SK-N-SH treated with all-trans-retinoic acid at 6 μM for 48 hours (cell line): ENCODE measurements around the gene NRF1.

Experiments used
- ARNTL ChIP-seq: fragments of 450-650 bp; formaldehyde crosslinking; IDR thresholded peaks from 2 replicates; pipeline ENCODE4 v1.5.0; 2020; ENCODE audit warnings: low read depth, mild to moderate bottlenecking, moderate library complexity, borderline replicate concordance
- BACH2 ChIP-seq: fragments of 250-450 bp; sonication (Bioruptor Pico); IDR thresholded peaks from 2 replicates; pipeline ENCODE4 v1.9.0; 2021; ENCODE audit warnings: mild to moderate bottlenecking, borderline replicate concordance
- CSRNP3 ChIP-seq: fragments of 250-450 bp; sonication (Bioruptor Pico); IDR thresholded peaks from 2 replicates; pipeline ENCODE4 v1.5.1; 2021; ENCODE audit warnings: mild to moderate bottlenecking, moderate library complexity
- GLIS3 ChIP-seq: fragments of 250-450 bp; sonication (Bioruptor Pico); IDR thresholded peaks from 2 replicates; pipeline ENCODE4 v1.5.0; 2020; ENCODE audit warnings: mild to moderate bottlenecking, moderate library complexity
- PPARA ChIP-seq: fragments of 250-450 bp; sonication (Bioruptor Pico); IDR thresholded peaks from 2 replicates; pipeline ENCODE4 v1.5.0; 2020; ENCODE audit warnings: mild to moderate bottlenecking, borderline replicate concordance
- SNAI2 ChIP-seq: fragments of 250-450 bp; sonication (Bioruptor Pico); IDR thresholded peaks from 2 replicates; pipeline ENCODE4 v1.5.0; 2020; ENCODE audit warnings: mild to moderate bottlenecking, moderate library complexity
- TCF4 ChIP-seq: fragments of 250-450 bp; sonication (Bioruptor Pico); IDR thresholded peaks from 2 replicates; pipeline ENCODE4 v1.8.0; 2021; ENCODE audit warnings: mild to moderate bottlenecking, moderate library complexity, borderline replicate concordance
- ZFP3 ChIP-seq: fragments of 250-450 bp; sonication (Bioruptor Pico); IDR thresholded peaks from 2 replicates; pipeline ENCODE4 v1.5.0; 2020; ENCODE audit warnings: mild to moderate bottlenecking, moderate library complexity
- ZNF565 ChIP-seq: fragments of 450-650 bp; formaldehyde crosslinking; conservative IDR thresholded peaks from 2 replicates; pipeline ENCODE4 v1.5.0; 2020; ENCODE audit warnings: low read depth, mild to moderate bottlenecking, moderate library complexity
- TF ChIP-seq, protein P1 (sequence below): fragments of 250-450 bp; sonication (Bioruptor Pico); IDR thresholded peaks from 2 replicates; pipeline ENCODE4 v1.8.0; 2020; ENCODE audit warnings: mild to moderate bottlenecking, moderate library complexity, borderline replicate concordance

- TF ChIP-seq BACH2: no peak
- TF ChIP-seq CSRNP3: no peak
- TF ChIP-seq SNAI2 (CRISPR knock-in tag): no peak
- no peak for TF ChIP-seq ZNF565
- no peak for TF ChIP-seq PPARA (CRISPR knock-in tag)
- no peak for TF ChIP-seq ZFP3 (CRISPR knock-in tag)
- TF ChIP-seq, protein P1, sequence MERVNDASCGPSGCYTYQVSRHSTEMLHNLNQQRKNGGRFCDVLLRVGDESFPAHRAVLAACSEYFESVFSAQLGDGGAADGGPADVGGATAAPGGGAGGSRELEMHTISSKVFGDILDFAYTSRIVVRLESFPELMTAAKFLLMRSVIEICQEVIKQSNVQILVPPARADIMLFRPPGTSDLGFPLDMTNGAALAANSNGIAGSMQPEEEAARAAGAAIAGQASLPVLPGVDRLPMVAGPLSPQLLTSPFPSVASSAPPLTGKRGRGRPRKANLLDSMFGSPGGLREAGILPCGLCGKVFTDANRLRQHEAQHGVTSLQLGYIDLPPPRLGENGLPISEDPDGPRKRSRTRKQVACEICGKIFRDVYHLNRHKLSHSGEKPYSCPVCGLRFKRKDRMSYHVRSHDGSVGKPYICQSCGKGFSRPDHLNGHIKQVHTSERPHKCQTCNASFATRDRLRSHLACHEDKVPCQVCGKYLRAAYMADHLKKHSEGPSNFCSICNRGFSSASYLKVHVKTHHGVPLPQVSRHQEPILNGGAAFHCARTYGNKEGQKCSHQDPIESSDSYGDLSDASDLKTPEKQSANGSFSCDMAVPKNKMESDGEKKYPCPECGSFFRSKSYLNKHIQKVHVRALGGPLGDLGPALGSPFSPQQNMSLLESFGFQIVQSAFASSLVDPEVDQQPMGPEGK (CRISPR knock-in tag): no peak
- TF ChIP-seq TCF4 (CRISPR knock-in tag): no peak
- no peak for TF ChIP-seq ARNTL (CRISPR knock-in tag)
- TF ChIP-seq GLIS3 (CRISPR knock-in tag): no peak
These were observed 172.0 kb downstream of the NRF1 start for GRCh38 chr7:129783584-129783919.
